Right renal cortex interstitium (tissue), 3 donors: ENCODE results near the gene ORAI1. TPM values are rescaled to one million over a fixed set of nuclear protein-coding genes. Genes with fewer than 3 reads are reported as not detected.
"Not testable (repeated sequence)": the region's sequence is repeated elsewhere in the genome, so short reads cannot be mapped to it uniquely, and the experiment has no call there.

Experiments used
- DNase-seq, 3 donors: peaks; one replicate each; pipeline ENCODE4 v3.0.0-alpha.2; 2013; ENCODE audit warnings: low read depth in 3 of 3, low spot score in 2 of 3
- polyA plus RNA-seq, 3 donors: library from polyadenylated mRNA; unstranded; fragments of 120-200 nt; gene quantifications; one replicate each; pipeline ENCODE4 v1.2.1, GENCODE V29; 2013; ENCODE audit not compliant: insufficient read length in 3 of 3

The ORAI1 gene
- polyA plus RNA-seq, 3 donors, result 11.0 to 14.7 (median 11.1) TPM

DNA sequence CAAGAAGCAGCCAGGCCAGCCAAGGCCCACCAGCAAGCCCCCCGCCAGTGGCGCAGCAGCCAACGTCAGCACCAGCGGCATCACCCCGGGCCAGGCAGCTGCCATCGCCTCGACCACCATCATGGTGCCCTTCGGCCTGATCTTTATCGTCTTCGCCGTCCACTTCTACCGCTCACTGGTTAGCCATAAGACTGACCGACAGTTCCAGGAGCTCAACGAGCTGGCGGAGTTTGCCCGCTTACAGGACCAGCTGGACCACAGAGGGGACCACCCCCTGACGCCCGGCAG, 15.0 kb downstream of the ORAI1 start:
- DNase-seq, result no peak

DNA sequence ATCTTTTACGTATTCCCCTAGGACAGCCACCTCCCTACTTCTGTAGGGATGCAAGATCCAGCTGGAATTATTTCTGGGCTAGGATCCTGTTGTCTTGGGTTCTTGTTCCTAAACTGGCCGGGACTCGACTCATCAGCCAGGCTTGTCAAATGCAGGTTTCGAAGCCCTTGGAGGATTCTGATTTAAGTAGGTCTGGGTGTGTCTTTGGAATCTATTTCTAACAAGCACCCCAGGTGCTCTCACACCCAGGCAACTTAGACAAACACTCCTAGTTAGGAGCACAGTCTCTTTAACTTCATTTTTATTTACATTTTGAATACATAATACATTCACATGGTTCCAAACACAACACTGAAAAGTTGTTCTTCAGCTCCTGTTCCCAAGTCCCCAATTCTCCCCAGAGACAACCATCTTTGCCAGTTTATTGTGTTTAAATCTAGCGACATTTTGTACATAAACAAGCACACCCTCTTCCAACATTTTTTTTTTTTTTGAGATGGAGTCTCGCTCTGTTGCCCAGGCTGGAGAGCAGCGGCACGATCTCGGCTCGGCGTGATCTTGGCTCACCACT, 22.2 kb downstream of the ORAI1 start:
- no peak for DNase-seq

DNA sequence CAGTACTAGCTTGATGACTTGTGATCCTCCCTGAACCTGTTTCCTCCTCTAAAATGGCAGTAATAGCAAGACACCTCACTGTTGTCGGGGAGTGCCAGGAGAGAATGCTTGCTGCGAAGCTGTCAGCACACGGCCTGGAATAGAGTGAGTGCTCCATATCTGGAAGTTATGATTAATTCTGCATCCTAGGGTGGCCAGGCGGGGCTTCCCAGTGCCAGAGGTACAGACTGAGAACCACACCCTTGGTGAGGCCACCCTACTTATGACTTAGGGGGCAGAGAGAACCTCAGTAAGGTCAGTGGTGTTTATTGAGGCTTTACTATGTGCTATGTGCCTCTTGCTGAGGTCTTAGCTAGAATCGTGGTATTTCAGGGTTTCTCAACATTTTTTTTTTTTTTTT, 23.0 kb downstream of the ORAI1 start:
- DNase-seq, result no peak

DNA sequence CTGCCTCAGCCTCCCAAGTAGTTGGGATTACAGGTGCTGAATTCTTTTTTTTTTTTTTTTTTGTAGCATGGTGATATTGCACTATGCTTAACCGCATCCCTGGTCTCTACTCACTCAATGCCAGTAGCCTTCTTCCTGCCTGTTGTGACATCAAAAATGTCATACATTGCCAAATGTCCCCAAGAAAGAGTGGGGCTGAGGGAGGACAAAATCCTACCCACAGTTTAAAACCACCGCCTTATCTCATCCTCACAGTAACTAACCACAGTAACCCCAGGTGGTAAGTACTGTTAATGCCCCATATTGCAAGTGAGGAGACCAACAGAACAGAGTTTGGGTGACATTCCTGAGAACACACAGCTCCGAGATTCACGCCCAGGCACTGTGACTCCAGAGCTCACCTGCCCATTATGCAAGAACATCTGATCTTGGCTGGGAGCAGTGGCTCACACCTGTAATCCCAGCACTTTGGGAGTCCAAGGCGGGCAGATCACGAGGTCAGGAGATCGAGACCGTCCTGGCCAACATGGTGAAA, 23.6 kb downstream of the ORAI1 start:
- DNase-seq, result no peak

DNA sequence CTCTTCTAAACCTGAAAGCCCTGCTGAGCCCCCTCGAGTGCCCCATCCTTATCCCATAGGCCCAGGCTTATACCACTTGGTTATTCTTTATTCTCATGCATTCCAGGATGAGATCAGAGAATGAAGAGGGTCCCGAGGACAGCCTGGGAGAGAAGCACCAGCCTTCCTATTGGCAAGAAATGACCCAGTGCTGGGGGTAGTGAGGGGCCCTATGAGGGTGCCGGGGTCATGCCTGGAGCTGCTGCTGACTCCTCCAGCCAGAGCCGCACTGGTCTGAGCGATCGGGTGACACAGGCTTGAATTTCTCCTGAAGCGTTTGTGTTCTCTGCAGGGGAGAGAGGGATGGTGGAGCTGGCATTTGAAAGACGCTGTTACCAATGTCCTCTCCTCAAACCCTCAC, 25.0 kb downstream of the ORAI1 start:
- DNase-seq, result no peak

DNA sequence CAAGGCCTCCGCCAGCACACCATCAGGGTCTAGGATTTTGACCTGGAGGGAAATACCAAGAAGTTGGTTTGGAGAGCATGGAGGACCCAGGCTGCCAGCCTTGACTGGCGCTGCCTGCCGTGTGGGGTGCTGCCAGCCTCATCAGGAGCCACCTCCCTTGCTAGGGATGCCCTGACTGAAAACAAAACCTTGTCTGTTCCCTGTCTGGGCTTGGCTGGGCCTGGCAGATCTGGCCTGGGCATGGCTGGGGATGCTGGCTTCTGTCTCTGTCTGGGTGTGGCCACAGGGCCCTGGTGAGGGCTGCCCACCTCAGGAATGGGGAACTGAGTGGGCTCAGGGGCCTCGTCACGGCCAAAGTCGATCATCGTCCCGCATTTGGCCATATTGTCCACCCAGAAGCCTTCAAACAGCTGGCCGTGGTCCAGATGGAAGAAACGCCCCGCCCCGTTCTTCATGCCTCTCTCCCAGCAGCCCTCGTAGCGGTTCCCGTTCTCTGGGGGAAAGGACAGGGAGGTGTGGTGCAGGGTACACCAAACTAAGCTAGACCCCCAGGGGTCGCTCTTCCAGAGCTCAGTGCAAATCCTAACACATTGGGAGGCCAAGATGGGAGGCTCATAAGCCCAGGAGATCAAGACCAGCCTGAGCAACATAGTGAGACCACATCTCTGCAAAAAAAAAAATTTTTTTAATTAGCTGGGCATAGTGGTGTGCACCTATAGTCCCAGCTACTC, 26.6 kb downstream of the ORAI1 start:
- DNase-seq, result no peak

- no peak for DNase-seq
These were observed 27.7 kb downstream of the ORAI1 start for GRCh38 chr12:121653999-121654398.

- DNase-seq, result no peak
These were observed 29.8 kb downstream of the ORAI1 start for GRCh38 chr12:121656122-121656521.

DNA sequence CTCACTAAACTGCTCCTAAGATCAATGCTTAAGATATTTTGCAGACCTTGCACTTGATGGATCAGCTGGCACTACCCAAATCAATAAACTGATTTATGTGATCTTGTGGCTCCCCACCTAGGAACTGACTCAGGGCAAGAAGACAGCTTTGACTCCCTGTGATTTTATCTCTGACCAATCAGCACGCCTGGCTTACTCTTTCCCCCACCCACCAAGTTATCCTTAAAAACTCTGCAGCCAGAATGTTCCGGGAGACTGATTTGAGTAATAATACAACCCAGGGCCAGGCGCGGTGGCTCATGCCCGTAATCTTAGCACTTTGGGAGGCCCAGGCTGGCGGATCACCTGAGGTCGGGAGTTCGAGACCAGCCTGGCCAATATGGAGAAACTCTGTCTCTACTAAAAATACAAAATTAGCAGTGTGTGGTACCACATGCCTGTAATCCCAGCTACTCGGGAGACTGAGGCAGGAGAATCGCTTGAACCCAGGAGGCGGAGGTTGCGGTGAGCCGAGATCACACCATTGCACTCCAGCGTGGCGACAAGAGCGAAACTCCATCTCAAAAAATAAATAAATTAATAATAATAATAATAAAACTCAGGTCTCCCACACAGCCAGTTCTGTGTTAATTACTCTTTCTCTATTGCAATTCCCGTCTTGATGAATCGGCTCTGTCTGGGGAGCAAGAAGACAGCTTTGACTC, 31.1 kb downstream of the ORAI1 start:
- DNase-seq, result no peak

DNA sequence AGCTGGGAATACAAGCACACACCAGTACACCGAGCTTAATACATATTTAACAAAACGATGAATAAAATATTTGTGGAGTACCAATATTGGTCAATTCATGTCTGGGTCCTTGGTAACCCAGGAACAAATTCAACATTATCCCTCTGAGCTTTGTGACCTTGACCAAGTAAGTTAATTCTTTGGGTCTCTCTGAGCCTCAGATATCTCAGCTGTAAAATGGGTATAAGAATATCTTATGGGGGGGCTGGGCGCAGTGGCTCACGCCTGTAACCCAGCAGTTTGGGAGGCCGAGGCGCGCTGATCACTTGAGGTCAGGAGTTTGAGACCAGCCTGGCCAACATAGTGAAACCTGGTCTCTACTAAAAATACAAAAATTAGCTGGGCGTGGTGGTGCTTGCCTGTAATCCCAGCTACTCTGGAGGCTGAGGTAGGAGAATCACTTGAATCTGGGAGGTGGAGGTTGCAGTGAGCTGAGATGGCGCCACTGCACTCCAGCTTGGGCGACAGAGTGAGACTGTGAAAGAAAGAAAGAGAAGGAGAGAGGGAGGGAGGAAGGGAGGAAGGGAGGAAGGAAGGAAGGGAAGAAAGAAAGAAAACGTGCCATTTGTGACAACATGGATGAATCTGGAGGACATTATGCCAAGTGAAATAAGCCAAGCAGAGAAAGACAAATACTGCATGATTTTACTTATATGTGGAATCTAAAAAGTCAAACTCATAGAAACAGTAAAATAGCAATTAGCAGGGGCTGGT, 35.2 kb downstream of the ORAI1 start:
- DNase-seq, result not testable (repeated sequence)

- no peak for DNase-seq
These were observed 37.2 kb downstream of the ORAI1 start for GRCh38 chr12:121663610-121663929.

DNA sequence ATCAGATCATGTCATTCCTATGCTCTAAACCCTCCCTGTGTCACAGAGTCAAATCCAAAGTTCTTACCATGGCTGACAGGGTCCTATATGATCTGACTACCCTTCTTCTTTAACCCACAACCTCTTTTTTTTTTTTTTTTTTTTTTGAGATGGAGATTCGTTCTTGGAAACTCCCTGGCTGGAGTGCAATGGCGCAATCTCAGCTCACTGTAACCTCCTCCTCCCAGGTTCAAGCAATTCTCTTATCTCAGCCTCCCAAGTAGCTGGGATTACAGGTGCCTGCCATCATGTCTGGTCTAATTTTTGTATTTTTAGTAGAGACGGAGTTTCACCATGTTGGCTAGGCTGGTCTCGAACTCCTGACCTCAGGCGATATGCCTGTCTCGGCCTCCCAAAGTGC, 40.5 kb downstream of the ORAI1 start:
- not testable (repeated sequence) for DNase-seq

- no peak for DNase-seq
These were observed 42.6 kb downstream of the ORAI1 start for GRCh38 chr12:121668750-121669520.

GRCh38 chr12:121669521-121669900, 43.2 kb downstream of the ORAI1 start, which contains the start of gene MORN3:
Gene MORN3, minus strand, starts transcription at chr12:121669654. Its CDS starts 171 bp downstream, at chr12:121669483.
- DNase-seq, result no peak

DNA sequence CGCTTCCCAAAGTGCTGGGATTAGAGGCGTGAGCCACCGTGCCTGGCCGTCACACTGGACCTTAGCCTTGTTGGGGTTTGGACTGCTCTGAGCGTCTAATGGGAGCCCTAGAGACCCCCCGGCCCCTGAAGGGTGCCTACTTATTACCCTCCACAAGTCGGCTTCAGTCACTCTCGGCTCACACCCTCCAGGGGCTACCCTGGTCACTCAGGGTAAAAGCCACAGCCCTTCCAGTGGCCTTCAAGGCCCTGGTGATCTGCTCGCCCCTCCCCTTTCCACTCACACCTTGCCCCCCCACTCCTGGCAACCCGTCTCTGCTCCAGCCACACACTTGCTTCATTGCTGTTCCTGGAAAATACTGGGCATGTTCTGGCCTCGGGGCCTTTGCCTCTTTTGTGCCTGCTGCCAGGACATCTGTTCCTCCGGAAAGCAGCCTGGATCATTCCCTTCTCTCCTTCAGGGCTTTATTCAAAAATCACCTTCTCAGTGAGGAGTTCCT, 46.7 kb downstream of the ORAI1 start:
- no peak for DNase-seq

DNA sequence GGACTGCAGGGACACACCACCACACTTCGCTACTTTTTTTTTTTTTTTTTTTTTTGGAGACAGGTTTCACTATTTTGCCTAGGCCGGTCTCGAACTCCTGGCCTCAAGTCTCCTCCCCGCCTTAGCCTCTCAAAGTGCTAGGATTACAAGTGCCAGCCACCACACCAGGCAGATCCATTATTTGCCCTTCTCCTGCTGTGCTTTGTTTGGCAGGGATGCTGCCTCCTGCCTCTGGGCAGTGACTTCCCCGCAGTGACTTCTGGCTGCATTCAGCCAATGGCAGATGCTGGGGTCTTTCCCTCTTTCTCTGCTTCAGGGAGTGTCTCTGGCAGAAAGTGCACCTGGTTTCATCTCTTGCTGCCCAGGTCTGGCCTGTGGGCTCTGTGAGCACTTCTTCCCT, 49.9 kb downstream of the ORAI1 start:
- no peak for DNase-seq

GRCh38 chr12:121678305-121678704, 52.0 kb downstream of the ORAI1 start:
- DNase-seq, result no peak

GRCh38 chr12:121678716-121679300, 52.5 kb downstream of the ORAI1 start:
- no peak for DNase-seq

DNA sequence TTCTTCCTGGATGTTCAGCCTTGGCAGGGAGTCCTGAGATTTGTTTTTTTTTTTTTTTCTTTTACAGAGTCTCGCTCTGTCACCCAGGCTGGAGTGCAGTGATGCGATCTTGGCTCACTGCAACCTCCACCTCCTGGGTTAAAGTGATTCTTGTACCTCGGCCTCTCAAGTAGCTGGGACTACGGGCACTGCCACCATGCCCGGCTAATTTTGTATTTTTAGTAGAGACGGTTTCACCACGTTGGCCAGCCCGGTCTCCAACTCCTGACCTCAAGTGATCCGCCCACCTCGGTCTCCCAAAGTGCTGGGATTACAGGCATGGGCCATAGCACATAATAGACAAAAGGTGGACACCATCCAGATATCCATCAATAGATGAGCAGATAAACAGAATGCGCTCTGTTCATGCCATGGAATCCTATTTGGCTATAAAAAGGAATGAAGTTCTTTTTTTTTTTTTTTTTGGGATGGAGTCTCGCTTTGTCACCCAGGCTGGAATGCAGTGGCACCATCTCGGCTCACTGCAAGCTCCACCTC, 53.4 kb downstream of the ORAI1 start:
- DNase-seq, result not testable (repeated sequence)

- no peak for DNase-seq
These were observed 62.6 kb downstream of the ORAI1 start for GRCh38 chr12:121688966-121689365.
